Astrocyte of the hippocampus (primary cell): Measurements from ENCODE around the gene NTRK1.
A peak's percentile ranks its signal among the peaks of the same experiment; 100 is the strongest.

Experiments
- DNase-seq: peaks from one replicate; pipeline ENCODE4 v3.0.0; 2011; ENCODE audit warnings: low read depth, low spot score

Gene NTRK1

GRCh38 chr1:156897078-156897825 is 36.6 kb downstream of the NTRK1 start:
- peak; percentile 77 for DNase-seq

GRCh38 chr1:156898161-156898566 is 37.5 kb downstream of the NTRK1 start:
- peak; percentile 57 for DNase-seq

DNA sequence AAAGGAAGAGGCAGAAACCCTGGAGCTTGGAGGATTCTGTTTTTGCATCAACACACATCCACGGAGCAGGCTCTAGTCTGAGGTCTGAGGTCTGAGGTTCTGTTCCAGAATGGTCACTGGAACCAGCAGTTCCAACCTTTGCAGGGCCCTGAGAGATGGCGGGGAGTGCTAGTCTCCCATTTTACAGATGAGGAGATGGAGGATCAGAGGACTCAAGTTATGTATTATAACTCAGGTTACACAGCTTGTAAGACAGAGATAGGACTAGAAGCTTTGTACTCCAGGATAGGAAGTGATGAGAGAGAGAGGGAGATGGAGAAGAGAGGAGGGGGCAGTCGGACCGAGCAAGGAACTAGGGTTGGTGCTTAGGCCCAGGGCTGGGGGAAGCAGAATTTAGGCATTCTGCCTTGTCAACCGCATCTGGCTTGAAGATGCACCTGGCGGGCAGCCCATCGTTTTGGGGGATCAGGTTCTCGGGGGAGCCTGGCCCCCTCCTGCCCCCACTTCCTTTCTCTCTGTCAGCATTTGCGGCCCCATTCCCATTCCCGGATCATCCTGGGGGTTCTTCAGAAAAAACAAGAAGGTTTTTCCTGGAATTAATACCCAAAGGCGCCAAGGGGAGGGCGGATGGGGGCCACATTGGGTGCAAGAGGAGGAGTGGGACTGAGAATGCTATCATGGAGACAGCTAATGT is 38.5 kb downstream of the NTRK1 start:
- no peak for DNase-seq

DNA sequence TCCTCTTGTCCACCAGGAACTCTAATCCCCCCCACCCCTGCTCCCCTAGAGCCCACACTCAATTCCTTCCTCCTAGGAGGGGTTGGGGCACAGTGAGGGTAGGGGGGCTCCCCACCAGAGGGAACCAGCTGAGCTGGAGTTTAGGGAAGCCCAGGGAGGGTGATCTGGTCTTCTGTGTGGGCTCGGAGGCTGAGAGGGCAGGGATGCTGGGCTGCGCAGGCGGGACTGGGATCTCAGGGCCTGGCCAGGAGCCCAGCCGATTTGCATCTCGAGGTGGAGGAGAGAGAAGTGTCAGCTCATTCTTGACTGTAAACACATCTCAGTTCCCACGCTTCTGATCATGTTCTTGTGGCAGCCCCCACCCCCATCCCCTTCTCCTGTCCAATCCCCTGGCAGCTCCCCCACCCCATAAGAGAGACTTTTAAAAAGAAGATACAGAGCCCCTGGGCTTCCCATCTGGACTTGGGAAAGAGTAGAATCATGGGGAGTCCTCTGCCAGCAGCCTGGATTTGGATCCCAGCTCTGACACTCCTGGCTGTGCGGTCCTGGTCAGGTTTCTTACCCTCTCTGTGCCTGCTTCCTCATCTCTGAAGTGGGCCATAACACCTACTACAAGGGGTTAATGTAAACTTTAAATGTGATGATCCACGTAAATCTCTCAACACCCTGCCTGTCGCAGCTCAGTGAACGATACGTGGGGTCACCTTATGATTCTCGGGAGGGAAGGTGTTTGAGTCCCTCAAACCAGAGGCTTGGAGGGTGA is 39.5 kb downstream of the NTRK1 start:
- peak; percentile 90 for DNase-seq

- no peak for DNase-seq
Measured at GRCh38 chr1:156900896-156901589, 40.4 kb downstream of the NTRK1 start.

GRCh38 chr1:156901590-156901900 is 40.9 kb downstream of the NTRK1 start:
- no peak for DNase-seq

DNA sequence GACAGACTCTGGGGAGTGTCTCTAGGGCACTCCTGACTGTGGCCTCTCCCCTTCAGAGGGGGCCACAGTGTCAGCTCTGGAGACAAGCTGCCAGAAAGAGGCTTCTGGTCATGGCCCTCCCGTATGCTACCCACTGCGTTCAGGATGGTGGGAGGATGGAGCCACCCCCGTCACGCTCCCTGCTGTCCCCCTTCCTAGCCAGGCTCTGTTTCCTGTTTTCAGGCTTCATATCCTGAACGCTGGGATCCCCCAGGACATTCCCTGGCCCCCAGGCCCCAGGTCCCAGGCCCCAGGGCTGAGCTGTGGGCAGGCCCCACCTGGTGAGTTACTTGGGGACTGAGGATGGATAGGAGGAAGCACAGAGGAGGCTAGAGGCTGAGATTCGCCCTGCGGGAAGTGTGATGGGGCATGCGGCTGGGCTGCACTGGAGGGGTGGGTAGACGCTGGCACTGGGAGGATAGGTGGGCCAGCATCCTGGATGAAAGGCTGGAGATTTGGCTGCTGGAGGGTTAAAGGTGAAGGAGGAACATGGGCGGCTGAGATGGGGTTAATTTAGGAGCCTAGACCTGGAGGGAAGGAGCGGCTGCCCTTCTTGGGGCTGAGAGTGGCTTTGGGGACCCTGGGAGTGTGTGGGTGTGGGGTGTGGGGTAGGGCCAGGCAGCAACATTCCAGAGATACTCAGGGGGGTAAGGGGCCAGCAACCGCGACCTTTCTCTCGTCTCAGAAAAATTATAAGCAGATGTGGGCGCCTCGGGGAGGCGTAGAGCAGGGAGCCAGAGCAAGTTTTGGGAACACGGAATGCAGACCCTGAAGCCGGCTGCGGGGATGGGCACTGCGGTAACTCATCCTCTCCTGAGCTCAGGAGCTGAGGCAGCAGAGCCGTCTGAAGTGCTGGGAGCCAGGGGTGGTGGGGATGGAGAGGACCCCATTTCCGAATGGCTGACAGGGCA is 41.6 kb downstream of the NTRK1 start:
- DNase-seq: no peak

- no peak for DNase-seq
Measured at GRCh38 chr1:156903328-156904091, 42.8 kb downstream of the NTRK1 start.

GRCh38 chr1:156904187-156904959 is 43.7 kb downstream of the NTRK1 start:
- DNase-seq: no peak

- no peak for DNase-seq
Measured at GRCh38 chr1:156905176-156905575, 44.5 kb downstream of the NTRK1 start.

- DNase-seq: no peak
Measured at GRCh38 chr1:156905651-156906050, 45.0 kb downstream of the NTRK1 start.

DNA sequence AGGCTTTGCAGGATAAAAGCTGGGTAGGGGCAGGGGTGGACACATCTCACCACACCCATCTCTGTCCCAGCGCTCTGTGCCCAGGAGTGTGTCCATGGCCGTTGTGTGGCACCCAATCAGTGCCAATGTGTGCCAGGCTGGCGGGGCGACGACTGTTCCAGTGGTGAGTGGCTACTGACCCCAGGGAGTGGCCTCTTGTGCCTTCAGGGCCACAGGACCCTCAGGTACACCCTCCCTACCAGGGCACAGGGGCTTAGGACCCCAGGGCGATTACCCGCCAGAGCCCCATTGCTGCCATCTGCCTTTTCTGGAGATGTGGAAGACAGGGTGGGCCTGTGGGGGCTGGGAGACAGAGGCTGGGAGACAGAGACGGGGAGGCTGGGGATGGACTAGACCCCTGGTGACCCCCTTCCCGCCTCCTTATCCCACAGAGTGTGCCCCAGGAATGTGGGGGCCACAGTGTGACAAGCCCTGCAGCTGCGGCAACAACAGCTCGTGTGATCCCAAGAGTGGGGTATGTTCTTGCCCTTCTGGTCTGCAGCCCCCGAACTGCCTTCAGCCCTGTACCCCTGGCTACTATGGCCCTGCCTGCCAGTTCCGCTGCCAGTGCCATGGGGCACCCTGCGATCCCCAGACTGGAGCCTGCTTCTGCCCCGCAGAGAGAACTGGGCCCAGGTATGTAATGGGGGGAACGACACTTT is 45.7 kb downstream of the NTRK1 start:
- no peak for DNase-seq

GRCh38 chr1:156908541-156908940 is 47.9 kb downstream of the NTRK1 start:
- no peak for DNase-seq

- DNase-seq: no peak
Measured at GRCh38 chr1:156908955-156909354, 48.3 kb downstream of the NTRK1 start.

GRCh38 chr1:156909671-156910070 is 49.0 kb downstream of the NTRK1 start:
- no peak for DNase-seq

GRCh38 chr1:156910309-156910782 is 49.7 kb downstream of the NTRK1 start:
- DNase-seq: peak; percentile 53

DNA sequence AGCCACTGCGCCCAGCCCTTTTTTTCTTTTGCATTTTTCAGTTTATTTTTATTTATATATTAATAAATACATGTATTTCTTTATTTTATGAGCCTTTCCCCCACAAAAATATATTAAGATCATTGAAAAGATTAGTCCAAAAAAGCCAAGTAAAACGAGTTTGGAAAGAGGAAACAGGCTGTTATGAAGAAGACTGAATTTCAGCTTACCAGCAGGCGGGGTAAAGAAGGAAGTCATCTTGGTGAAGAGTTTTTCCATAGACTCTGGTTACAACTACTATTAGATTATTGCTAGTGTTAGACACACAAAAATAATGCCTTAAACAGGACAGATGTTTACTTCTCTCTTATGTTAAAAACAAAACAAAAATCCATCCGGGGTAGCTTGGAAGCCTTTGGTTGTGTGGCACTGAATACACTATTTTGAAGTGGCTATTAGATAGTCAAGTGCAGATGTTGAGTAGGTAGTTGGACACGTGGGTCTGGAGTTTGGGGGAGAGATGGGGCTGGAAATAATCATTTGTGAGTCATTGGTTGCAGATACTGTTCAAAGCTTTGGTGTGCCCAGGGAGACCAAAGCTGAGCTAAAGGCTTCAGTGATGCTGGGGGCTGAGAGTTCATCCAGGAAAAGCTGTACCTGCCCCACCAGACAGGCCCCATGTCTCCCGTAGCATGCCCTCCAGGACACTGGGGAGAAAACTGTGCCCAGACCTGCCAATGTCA is 51.1 kb downstream of the NTRK1 start:
- DNase-seq: no peak

DNA sequence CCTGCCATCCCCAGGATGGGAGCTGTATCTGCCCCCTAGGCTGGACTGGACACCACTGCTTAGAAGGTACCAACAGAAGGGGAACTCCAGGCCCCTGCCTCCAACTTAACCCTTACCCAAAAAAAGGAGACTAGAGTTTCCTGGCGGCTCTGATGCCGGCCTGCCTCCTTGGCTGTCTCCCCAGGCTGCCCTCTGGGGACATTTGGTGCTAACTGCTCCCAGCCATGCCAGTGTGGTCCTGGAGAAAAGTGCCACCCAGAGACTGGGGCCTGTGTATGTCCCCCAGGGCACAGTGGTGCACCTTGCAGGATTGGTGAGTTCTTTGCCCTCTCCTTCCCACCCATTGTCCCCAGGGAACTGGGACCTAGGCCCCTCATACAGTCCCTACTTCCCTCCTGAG is 51.6 kb downstream of the NTRK1 start:
- DNase-seq: no peak
